ENCODE data around the gene PRXL2C.
"Not testable (repeated sequence)": the region's sequence is repeated elsewhere in the genome, so short reads cannot be mapped to it uniquely, and the experiment has no call there.

Gene PRXL2C, protein sequence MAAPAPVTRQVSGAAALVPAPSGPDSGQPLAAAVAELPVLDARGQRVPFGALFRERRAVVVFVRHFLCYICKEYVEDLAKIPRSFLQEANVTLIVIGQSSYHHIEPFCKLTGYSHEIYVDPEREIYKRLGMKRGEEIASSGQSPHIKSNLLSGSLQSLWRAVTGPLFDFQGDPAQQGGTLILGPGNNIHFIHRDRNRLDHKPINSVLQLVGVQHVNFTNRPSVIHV

DNA sequence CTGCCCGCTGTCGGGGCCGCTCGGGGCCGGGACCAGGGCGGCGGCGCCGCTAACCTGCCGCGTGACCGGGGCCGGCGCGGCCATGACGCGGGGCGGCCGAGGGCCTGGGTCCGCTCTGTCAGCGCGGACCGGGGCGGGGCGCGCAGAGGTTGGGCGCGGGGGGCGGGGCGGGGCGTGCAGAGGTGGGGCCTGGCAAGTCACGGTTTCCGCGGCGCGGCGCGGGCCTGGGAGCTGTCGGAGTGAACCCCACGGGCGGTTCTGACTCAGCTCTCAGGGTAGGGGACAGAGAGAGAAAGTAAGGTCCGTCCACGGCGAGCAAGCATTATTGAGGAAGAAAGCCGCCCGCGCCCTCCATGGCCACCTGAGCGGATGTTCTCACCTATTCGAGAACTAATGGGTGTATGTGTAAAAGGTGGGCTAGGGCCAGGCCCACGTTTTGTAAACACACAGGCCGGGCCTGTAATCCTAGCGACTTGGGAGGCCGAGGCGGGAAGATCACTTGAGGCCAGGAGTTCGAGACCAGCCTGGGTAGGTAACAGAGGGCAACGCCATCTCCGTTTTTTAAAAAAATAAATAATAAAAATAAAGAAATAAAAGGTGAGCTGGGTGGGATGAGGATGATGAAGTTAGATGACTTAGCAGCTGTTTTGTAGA, at the start of gene PRXL2C:
Gene PRXL2C (minus strand): TSS at position 120 of the 654 bp plus-strand sequence. CDS start 36 bp downstream, at position 84.
- DNase-seq: peak; percentile 84

DNA sequence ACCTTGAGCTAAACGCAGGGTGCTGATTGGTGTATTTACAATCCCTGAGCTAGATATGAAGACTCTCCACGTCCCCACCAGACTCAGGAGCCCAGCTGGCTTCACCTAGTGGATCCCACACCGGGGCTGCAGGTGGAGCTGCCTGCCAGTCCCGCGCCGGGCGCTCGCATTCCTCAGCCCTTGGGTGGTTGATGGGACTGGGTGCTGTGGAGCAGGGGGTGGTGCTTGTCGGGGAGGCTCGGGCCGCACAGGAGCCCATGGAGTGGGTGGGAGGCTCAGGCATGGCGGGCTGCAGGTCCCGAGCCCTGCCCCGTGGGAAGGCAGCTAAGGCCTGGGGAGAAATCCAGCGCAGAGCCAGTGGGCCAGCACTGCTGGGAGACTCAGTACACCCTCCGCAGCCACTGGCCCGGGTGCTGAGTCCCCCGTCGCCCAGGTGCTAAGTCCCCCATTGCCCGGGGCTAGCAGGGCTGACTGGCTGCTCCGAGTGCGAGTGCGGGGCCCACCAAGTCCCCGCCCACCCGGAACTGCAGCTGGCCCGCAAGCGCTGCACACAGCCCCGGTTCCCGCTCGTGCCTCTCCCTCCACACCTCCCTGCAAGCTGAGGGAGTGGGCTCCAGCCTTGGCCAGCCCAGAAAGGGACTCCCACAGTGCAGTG, 45.7 kb upstream of the PRXL2C start:
- DNase-seq: not testable (repeated sequence)

DNA sequence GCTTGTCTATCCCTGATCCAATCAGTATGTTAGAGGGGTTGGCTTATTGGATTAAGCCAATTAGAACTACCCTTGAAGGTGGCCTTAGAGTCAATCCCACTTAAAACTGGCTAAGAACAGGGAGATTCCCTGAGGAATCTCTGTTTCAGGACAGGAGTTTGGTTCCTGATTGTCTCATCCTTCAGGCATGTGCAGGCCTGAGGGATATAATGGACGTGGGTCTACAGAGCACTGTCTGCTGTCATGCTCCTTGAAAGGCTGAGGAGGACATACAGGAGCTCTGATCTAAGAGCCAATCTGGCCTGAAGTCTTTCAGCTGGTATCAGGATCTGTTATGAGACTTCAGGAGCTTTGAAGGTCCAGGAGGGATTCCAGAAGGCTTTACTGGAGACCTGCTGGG, 36.2 kb upstream of the PRXL2C start:
- no peak for DNase-seq

DNA sequence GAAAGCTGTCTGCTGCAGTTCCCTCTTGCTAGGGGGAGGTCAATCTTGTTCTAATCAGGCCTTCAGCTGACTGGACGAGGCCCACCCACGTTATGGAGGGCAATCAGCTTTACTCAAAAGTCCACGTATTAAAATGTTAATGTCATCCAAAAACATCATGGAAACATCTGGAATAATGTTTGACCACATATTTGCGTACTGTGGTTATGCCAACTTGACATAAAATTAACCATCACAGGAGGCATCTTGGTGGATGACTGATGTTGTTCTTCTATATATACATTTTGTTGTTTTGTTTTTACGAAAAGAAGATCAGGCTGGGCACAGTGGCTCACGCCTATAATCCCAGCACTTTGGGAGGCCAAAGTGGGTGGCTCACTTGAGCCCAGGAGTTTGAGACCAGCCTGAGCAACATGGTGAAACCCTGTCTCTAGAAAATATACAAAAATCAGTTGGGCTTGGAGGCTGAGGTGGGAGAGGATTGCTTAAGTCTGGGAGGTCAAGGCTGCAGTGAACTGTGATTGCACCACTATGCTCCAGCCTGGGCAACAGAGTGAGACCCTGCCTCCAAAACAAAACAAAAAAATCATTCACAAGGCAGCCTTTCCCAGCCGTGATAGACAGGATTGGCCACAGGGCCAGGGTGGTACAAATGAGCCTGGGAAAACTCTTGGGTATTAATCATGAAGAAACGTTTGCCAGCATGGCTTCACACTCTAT, 33.8 kb upstream of the PRXL2C start:
- no peak for DNase-seq

GRCh38 chr9:96688187-96688586, 33.1 kb upstream of the PRXL2C start:
- DNase-seq: no peak

DNA sequence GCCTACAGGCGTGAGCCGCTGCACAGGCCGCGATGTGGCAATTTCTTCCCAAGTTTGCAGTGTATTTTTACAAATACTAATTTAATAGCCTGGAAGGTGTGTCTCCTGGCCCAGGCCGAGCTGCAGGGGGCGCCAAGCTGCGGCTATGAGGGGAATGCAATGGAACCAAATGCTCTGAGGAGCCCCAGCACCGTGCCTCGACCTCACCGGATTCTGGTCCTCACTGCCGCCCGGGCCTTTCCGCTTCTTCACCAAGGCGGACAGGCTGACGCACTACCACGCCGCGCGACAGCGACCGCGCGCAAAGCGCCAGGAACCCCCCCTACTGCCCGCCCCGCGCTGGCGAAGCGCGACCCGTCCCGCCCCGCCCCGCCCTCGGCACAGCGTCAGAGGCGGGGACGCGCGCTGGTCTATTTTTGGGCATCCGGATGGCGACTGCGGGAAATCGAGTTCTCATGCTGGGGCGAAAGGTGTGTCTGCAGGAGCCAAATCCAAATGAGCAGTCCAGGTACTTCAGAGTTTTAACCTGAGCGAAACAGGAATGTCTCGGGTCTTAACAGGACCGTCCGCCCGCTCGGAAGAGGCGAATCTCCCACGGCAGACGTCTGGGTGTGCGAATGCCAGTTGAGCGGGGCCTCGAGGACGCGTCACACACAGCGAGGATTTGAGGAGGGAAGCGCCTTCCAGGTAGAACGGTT, 31.7 kb upstream of the PRXL2C start:
- peak; percentile 79 for DNase-seq

DNA sequence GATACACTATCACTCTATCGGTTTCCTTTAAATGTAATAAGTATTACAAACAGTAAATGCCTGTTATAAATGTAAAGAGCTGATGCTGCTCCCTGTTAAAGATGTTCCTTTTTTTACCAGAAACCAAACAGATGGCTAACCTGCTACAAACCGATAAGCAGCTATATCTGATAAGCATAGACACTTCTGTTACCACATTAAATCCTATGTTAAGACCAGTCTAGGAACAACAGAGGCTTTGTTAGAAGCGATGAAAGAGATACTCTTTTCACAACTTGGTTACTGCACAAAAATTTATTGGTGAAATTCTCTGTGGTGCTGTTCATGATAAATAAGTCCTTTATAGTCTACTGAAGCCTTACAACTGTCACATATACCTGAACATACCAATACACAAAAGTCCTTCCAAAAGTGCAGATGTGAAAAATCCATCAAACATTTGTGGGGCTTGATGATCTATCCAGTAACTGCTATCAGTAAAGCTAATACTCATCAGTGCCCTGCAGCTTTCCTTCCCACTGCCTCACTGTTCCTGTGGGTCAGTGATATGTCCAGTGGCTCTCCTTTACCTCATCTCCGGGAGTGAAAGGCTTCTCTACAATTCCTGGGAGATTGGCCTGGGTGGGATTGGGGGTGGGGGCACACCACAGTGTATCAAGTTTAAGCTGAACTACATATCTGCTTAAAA, 25.8 kb upstream of the PRXL2C start:
- no peak for DNase-seq

DNA sequence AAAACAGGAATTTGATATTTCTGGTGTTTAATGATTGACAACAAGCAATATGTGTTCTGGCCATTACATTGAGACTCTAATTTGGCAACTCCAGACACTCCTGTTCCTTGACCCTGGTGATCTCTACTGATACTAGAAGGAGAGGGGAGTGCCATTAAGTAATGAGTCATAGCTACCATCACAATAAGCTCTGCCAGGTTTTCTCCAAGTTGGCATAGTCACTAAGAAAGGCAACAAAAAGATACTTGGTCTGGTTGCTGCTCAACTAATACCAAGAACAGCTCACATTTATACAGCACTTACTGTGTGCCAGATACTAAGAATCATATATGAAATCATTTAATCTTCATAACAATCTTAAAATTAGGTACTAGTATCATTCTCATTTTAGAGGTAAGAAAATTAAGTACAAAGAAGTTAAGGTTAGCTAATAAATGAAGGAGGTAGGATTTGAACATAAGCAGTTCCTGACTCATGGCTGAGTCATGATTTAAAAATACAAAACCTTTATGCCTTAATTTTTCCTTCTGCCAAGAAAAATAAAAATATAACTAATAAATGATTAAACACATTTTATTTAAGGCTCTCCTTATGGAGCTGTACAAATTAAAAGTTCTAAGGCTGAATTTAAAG, 19.9 kb upstream of the PRXL2C start:
- DNase-seq: no peak

GRCh38 chr9:96673786-96674185, 18.7 kb upstream of the PRXL2C start:
- DNase-seq: not testable (repeated sequence)

DNA sequence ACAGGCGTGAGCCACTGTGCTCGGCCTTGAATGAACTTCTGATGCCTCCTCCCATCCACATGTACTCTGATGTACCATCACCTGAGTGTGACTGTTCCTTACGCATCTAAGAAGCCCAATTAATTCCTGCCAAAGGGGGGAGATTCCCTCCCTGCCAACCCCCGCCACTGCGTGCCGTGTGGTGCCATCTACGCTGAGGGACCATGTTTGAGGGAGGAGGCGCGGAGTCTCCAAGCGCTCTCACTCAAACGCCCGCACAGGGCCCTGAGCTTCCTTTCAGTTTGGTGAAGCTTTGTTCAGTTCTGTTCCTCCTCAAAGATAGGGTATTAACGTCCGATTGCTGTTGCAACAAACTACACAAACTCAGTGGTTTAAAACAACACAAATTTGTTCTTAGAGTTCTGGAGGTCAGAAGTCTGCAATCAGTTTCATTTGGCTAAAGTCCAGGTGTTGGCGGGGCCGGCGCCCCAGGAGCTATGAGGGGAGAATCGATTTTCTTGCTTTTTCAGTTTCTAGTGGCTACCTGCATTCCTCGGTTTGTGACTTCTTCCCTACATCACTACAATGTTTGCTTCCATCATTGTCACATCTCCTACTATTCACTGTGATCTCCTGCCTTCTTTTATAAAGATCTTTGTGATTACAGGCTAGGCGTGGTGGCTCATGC, 13.9 kb upstream of the PRXL2C start:
- DNase-seq: no peak

- no peak for DNase-seq
Observed at GRCh38 chr9:96667363-96667728, 12.2 kb upstream of the PRXL2C start.

GRCh38 chr9:96666653-96667362, 11.7 kb upstream of the PRXL2C start:
- peak; percentile 8 for DNase-seq

DNA sequence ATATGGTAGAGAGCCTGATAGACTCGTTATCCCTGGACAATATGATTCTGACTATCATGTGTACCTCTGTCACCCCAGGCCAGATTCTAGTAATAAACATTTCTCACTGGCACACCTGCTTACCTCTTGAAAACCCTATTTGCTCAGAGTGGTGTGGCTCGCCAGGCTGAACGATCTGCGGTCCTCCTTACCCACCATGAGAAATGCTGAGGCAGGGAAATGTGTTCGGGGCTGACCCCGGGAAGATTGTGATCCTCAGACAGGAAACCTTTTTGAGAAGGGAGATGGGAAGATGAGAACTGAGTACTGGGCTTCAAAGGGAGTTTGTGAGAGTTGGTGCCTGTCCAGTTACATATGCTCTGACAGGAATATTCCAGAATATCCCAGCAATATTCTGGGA, 10.7 kb upstream of the PRXL2C start:
- no peak for DNase-seq

DNA sequence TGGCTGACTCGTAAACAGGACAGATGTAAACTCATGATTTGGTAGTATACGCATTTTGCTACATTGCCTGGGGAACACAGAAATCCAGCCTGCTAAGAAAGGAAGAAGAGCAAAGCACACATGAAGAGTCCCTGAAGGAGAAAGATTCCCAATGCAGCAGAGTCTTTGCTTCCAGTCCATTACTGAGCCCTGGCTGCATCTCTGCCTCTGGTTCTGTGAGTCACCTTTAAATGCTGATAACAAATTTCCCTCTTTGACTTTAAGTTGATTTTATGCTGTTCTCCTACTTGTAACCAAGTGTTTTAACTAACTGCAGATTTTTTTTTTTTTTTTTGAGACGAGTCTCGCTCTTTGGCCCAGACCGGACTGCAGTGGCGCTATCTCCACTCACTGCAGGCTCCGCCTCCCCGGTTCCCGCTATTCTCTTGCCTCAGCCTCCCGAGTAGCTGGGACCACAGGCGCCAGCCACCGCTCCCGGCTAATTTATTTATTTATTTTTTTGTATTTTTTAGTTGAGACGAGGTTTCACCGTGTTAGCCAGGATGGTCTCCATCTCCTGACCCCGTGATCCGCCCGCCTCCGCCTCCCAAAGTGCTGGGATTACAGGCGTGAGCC, 8.5 kb upstream of the PRXL2C start:
- no peak for DNase-seq

- DNase-seq: no peak
Observed at GRCh38 chr9:96661711-96662110, 6.6 kb upstream of the PRXL2C start.

- DNase-seq: no peak
Observed at GRCh38 chr9:96660692-96661248, 5.7 kb upstream of the PRXL2C start.

DNA sequence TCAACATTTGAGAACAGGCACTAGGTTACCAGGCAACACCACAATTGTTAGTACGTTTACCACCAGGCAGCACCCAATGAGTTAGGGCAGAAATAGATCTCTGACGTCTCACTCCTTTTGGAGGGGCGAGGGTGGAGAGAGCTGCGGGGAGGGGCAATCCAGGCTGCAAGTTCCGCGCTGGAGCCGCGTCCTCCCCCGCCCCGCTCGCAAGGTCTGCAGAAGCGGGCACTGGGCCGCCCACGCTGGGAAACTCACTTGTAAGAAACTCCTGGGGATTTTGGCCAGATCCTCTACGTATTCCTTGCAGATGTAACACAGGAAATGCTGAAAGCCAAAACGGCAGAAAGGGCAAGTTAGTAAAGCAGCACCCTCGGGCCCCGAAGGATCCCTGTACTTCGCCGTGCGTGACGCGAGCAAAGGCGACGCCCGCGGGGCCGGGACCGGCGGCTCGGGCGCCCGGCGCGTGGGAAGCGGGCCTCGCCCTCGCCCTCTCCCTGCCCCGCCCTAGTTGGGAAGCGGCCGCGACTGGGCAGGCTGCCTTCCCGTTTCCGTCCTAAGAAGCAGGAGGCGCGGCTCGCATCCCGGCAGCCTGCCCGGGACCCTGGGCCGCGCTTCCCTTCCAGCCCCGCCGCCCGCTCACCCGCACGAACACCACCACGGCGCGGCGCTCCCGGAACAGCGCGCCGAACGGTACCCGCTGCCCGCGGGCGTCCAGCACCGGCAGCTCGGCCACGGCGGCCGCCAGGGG, 493 bp downstream of the PRXL2C start:
- DNase-seq: peak; percentile 66

DNA sequence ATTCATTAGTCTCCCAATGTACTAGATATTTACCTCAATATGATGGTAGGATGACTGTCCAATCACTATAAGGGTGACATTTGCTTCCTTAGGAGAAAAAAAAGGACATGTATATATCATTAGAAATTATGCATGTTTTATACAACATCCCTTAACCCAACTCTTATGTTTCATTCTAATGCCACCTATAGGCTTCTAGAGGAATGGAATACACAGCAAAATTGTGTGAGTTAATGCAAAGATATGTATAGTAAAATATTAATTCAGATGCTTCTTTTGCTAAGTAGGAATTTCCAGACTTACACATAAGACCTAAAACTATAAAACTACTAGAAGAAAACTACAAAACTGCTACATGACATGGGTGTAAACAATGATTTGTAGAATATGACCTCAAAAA, 3.5 kb downstream of the PRXL2C start:
- no peak for DNase-seq

All from activated CD4-positive, alpha-beta T cell treated with anti-CD3 and anti-CD28 coated beads for 48 hours (primary cell).